GM21528 (cell line): Measurements from ENCODE around the gene FERD3L.

Source experiments
- ATAC-seq: cut with Tn5 transposase; IDR thresholded peaks from one replicate; pipeline ENCODE4 v1.9.1; 2021; ENCODE audit warnings: mild to moderate bottlenecking, moderate library complexity; ENCODE audit not compliant: unreplicated experiment, low FRiP score

The FERD3L gene

DNA sequence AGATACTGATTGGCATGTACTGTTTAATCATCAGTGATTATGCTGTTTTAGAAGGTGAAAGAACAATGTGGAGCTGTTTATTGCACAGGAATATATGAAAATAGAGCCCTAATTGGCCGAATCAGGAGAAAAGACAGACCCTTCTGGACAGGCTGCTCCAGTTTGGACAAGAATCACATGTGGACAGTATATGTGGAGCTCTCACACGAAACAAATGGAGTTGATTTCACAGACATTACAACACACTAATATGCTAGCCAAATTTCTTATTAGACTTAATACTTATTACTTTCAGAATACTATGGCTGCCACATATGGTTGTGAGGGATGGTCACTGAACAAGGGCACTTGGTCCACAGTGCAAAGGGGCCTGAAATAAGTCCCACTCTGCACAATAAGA lies 43.3 kb downstream of the FERD3L start:
- ATAC-seq, result no peak

DNA sequence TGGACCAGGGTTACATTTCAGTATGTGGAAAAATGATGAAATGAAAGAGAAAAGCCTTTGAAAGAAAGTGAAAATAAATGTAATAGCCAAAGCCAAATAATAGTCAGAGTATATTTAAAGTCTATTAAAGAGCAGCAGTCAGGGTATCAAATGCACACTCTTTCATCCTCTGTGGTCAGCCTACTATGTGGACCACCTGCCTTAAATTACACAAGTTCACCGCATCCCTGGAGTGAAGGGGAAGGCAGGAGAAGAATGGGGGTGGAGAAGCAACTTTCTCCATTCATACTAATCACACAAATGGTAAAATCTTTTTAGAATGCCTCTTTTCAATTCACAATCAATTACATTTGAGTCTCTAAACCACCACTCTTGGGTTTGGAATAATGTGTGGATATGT lies 43.7 kb downstream of the FERD3L start:
- no peak for ATAC-seq

DNA sequence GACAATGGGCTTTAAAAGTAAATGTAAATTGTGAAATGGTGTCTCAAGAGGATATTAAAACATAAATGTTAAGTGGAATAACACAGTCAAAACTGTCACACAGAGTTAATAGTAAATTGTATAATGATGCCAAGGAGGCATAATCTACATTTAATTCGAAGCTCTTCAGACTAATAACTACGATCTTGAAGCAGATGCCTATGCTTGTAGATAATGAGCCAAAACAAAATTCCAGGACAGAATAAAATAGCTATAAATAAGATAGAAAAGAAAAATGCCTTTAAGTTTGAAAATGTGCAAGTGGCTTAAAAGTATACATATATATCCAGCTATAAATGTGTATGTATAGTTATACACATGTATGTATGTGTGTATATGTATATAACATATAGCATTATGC lies 45.3 kb downstream of the FERD3L start:
- ATAC-seq, result no peak

DNA sequence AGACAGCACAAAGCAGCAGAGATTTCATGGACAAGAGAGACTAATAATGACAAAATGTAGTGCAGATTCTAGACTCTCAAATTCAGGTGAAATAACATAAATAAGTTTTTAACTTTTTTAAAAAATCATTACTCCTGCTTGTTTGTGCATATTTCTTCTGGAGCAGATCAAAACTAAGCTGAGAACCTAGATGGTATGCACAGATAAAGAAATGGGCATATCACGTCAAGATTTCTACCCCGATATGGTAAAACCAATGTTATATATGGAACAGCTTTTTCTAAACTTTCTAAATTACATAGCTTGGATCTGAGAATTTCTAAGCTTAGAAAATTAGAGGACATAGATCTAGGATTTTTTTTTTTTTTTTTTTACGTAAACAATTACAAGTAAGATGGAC lies 46.0 kb downstream of the FERD3L start:
- ATAC-seq, result no peak

DNA sequence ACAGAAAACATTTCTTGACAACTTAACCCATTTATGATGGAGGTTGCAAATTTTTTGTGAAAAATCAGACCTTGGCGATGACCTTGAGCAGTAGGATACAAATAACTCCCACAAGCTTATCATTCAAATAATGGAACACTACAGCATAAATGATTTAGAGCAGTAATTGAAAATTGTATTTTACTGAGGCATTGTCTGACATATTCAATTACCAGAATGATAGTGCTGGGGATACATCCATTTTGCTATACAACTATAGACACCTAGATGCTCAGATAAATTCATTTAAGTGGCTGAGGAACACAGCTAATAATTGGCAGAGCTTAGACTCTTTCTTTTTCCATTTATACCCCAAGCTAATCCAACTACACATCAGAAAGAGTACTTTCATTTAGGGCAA lies 46.7 kb downstream of the FERD3L start:
- ATAC-seq, result no peak

DNA sequence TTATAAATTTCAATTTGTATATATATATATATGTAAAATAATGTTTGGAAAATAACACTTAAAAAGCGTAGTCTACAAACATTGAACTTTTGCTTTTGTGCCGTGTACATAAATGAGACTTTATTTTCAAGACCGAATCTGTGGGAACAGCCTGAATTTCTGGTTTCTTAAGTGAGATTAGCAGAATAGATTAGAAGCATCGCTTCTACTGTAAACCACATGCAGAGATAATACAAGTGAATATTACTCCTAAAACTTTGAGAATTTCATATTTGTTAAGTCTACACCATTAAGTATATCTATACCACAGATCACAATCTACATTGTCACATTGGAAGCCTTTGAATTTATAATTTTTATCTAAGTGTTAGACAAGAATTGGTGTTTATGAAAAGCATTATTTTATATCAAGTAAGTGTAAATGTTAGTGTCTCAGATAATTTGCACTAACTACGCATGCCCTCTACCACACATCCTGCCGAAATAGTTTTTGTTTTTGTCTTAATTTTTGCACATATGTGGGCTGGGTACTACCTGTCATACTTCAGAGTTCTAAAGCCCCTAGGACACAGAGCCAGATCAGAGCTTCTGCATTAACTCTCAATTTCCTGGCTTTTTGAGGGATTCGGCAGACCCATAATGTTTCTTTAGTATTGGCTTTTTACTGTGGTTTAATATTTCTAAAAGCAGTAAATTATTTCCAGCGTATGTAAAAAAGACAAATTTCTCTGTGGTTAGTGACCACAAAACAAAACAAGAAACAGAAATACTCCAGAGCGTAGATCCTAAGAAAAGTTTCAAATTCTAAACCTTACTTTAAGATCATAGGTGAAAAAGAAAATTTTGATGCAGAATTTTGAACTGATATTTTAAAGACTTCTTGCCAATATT lies 47.8 kb downstream of the FERD3L start:
- no peak for ATAC-seq

DNA sequence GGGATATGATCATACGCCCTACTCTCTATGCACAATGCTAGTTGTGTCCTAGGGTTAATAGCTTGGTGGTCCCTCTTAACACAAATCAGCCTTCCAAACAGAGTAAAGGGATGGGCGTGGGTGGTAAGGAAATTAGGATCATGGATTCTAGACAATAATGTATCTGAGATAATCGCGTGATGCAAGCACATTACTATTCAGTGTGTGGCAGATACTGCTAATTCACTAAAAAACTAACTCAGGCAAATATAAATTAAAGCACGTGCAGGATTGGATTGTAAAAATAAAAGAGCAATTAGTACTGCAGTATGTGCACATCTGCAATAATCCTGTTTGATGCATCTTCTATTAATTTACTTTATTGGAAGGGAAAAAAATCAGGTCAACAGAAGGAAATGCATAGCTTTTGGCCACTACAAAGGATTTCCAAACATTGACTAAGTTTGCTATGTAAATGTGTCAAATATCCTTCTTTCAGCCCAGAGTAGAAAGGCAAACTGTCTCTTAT lies 49.8 kb downstream of the FERD3L start:
- no peak for ATAC-seq
